LNCaP clone FGC (cell line): Measurements from ENCODE around the gene FBN1.

Experiments
- DNase-seq: peaks from one replicate; pipeline ENCODE4 v3.0.0-alpha.2; 2011; ENCODE audit warnings: low read depth
- H3K4me3 ChIP-seq: 2 replicates; pipeline ENCODE4 v1.5.1; 2011; ENCODE audit warnings: mild to moderate bottlenecking, low read depth, low read length, control low read depth
- TF ChIP-seq, protein P1 (sequence below): IDR thresholded peaks from 2 replicates; pipeline ENCODE4 v1.5.1; 2012; ENCODE audit warnings: mild to moderate bottlenecking; ENCODE audit not compliant: control insufficient read depth, insufficient read depth; ENCODE audit errors: extremely low read depth

FBN1 gene

GRCh38 chr15:48634893-48635292 is 10.6 kb downstream of the FBN1 start:
- TF ChIP-seq, protein P1, sequence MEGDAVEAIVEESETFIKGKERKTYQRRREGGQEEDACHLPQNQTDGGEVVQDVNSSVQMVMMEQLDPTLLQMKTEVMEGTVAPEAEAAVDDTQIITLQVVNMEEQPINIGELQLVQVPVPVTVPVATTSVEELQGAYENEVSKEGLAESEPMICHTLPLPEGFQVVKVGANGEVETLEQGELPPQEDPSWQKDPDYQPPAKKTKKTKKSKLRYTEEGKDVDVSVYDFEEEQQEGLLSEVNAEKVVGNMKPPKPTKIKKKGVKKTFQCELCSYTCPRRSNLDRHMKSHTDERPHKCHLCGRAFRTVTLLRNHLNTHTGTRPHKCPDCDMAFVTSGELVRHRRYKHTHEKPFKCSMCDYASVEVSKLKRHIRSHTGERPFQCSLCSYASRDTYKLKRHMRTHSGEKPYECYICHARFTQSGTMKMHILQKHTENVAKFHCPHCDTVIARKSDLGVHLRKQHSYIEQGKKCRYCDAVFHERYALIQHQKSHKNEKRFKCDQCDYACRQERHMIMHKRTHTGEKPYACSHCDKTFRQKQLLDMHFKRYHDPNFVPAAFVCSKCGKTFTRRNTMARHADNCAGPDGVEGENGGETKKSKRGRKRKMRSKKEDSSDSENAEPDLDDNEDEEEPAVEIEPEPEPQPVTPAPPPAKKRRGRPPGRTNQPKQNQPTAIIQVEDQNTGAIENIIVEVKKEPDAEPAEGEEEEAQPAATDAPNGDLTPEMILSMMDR: no peak
- no peak for DNase-seq
- no peak overlapping the region for H3K4me3 ChIP-seq

- no peak for DNase-seq
- H3K4me3 ChIP-seq: no peak overlapping the region
- TF ChIP-seq, protein P1: no peak
Measured at GRCh38 chr15:48634096-48634495, 11.4 kb downstream of the FBN1 start.

- DNase-seq: no peak
- no peak overlapping the region for H3K4me3 ChIP-seq
- TF ChIP-seq, protein P1: no peak
Measured at GRCh38 chr15:48632651-48633050, 12.9 kb downstream of the FBN1 start.

DNA sequence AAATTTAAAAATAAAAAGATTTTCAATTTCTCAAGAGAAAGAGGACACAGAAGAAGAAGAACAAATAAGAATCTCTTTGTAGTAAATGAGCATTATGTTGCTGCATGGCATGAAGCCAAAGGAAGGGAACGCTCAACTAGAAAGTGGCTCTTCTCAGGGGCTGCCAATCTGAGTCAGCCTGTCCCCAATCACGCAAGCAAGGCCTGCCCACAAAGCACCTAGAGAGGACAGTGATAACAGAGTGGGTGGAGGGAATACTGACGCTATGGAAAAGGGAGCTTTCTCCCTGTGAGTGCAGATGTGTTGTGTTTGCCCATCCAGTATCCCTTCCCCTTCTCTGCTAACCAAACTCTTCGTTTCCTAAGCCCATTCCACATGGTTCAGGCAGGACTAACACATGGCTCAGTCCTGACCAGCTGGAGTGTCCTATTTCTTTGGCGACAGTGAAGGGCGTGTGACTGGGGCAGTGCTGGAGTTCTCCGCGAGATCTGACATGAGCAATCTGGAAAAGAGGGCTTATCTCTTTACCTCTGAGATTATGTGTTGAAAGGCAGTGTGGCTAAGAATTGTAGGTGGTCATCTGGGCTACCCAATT is 14.2 kb downstream of the FBN1 start:
- no peak overlapping the region for H3K4me3 ChIP-seq
- DNase-seq: no peak
- TF ChIP-seq, protein P1: no peak

DNA sequence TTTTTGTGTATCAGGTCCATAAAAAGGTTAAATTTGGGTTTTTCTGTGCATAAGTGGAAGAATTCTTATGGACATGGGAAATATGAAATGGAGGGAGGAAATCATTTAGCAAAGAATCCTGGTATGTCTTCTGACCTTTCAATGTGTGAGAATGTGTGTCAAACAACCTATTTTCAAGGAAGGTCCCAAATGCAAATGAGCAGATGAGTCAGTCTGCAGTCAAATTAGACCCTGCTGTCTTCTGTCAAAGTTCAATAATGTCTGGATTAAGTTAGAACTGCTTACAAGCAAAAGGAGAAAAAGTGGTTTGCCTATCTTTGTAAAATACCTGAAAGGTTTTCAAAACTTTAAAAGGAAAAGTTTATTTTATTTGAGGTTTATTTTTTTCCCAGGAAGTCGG is 15.3 kb downstream of the FBN1 start:
- no peak overlapping the region for H3K4me3 ChIP-seq
- no peak for DNase-seq
- TF ChIP-seq, protein P1: no peak

- no peak overlapping the region for H3K4me3 ChIP-seq
- TF ChIP-seq, protein P1: no peak
- DNase-seq: no peak
Measured at GRCh38 chr15:48628832-48629231, 16.7 kb downstream of the FBN1 start.

GRCh38 chr15:48627260-48627940 is 18.1 kb downstream of the FBN1 start:
- TF ChIP-seq, protein P1: no peak
- DNase-seq: no peak
- no peak overlapping the region for H3K4me3 ChIP-seq
